HAP-1 (cell line): ENCODE measurements around the gene HDAC4.

Source experiments
- DNase-seq, 2 experiments: peaks; one replicate each; pipeline ENCODE4 v3.0.0-alpha.2; 2016 to 2020; ENCODE audit warnings: low spot score in 2 of 2
- H3K27me3 ChIP-seq: fragments of 250-450 bp; sonication (Bioruptor Pico); 2 replicates; pipeline ENCODE4 v1.5.1; 2020; ENCODE audit warnings: low read depth, mild to moderate bottlenecking, moderate library complexity
- H3K36me3 ChIP-seq: fragments of 250-450 bp; sonication (Bioruptor Pico); replicated peaks from 2 replicates; pipeline ENCODE4 v1.5.1; 2020; ENCODE audit warnings: mild to moderate bottlenecking
- H3K4me1 ChIP-seq: fragments of 250-450 bp; sonication (Bioruptor Pico); 2 replicates; pipeline ENCODE4 v1.5.1; 2020; ENCODE audit warnings: mild to moderate bottlenecking
- H3K4me3 ChIP-seq: fragments of 250-450 bp; sonication (Bioruptor Pico); 2 replicates; pipeline ENCODE4 v1.5.1; 2020; ENCODE audit warnings: mild to moderate bottlenecking, moderate library complexity
- H3K9me3 ChIP-seq: fragments of 250-450 bp; sonication (Bioruptor Pico); 2 replicates; pipeline ENCODE4 v1.5.1; 2020; ENCODE audit warnings: mild to moderate bottlenecking, moderate library complexity
- in situ Hi-C: fragments of 300-500 bp; cut with MboI; formaldehyde crosslinking; loops from 3 replicates; pipeline ENCODE4 v1.14.3; 2020; ENCODE audit warnings: low sequenced_read_pairs, inconsistent platforms, mixed read lengths

Gene HDAC4

GRCh38 chr2:239378918-239379640 lies 21.7 kb downstream of the HDAC4 start:
- Histone ChIP-seq H3K4me3 (no peak overlapping the region), H3K4me1 (peaks cover 22% of the 10 kb centered on the region), H3K9me3 (no peaks in the 10 kb centered on the region), H3K36me3 (no peaks in the 10 kb centered on the region), H3K27me3 (no peaks in the 10 kb centered on the region)
- in situ Hi-C loops = no loop called here
- no peak for DNase-seq

DNA sequence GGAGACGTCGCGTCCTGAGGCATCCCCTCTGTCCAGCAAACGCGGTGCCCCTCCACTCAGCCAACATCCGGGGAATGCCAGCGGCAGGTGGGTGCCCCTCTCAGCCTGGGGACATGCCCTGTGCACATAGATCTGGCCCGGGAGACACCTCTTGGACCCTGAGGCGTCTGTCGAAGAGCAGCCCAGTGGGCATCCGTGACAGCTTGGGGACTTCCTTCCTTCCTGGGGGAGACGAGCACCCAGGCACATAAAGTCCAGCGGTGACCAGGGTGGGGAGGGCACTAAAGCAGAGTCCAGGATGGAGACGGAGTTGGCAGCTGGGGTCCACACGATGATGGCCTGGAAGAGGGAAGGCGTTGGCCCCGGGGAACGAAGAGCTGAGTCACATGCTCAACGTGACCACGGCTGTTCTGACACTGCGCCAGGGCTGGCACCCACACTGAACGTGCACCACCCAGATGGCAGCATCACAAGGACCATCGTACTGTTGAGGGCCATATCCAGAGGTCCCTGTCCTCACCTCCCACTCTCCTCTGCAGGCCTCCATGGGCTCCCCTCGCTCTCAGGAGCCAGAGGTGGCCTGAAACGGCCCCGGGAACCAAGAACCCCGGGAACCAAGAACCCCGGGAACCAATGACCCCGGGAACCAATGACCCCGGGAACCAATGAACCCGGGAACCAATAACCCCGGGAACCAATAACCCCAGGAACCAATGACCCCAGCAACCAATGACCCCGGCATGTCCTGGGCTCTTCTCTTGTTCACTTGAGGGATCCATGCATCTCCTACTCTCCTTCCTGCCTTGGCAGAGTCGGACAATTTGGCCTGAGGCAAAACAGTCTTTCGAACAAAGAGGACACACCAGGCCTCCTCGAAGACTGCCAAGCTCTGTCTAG lies 22.6 kb downstream of the HDAC4 start:
- Histone ChIP-seq H3K36me3 (no peaks in the 10 kb centered on the region), H3K4me1 (peaks cover 22% of the 10 kb centered on the region), H3K9me3 (no peaks in the 10 kb centered on the region), H3K4me3 (no peak overlapping the region), H3K27me3 (no peaks in the 10 kb centered on the region)
- in situ Hi-C loops = no loop called here
- DNase-seq = no peak

- no peaks in the 10 kb centered on the region for H3K36me3 ChIP-seq
- DNase-seq = no peak
- no peak overlapping the region for H3K4me3 ChIP-seq
- H3K4me1 ChIP-seq = peaks cover 22% of the 10 kb centered on the region
- H3K9me3 ChIP-seq = no peaks in the 10 kb centered on the region
- in situ Hi-C loops = no loop called here
- no peaks in the 10 kb centered on the region for H3K27me3 ChIP-seq
Observed at GRCh38 chr2:239377591-239377990, 23.2 kb downstream of the HDAC4 start.

DNA sequence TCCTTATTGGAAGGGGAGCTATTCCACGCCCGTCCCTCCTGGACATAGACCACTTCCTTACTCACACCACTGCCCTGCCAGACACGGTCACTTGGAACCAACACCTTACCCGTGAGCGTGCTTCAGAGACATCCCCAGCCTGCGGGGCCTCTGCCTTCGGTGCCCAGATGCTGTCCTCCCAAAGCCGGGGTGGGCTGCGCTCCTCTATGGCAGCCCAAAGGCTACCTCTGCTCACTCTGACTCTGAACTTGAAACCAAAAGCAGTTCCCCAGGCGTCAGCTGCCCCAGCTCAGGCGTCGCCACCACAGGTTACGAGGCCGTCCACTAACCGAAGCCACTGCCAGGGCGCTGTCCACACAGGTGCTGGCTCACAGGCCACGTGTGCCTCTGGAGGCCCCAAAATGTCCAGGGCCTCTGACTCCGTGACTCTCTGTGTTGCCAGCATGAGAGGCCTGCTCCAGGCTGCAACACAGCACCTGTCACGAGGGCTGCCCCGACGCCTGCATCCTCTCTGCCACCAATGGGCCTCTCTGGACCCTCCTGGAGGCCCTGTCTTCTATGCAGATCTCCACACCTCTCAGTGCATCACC lies 23.8 kb downstream of the HDAC4 start:
- H3K4me1 ChIP-seq = peaks cover 18% of the 10 kb centered on the region
- no peaks in the 10 kb centered on the region for H3K9me3 ChIP-seq
- in situ Hi-C loops = no loop called here
- H3K4me3 ChIP-seq = no peak overlapping the region
- no peaks in the 10 kb centered on the region for H3K27me3 ChIP-seq
- no peak for DNase-seq
- no peaks in the 10 kb centered on the region for H3K36me3 ChIP-seq

DNA sequence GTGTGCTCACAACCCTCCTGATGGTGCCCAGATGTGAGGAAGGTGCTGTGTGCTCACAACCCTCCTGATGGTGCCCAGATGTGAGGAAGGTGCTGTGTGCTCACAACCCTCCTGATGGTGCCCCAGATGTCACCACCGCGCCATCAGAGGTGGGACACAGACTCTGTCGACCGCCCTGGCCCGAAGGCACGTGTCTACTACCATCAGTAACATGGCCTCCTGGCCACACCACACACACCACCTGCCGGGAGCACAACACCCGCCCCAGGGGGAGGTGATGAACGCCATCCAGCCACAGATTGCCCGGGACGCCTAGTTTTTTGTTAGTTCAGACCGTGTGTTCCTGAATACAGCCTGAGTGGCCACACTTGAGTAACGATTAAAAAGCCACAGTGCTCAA lies 24.5 kb downstream of the HDAC4 start:
- H3K4me3 ChIP-seq = no peak overlapping the region
- no peak for DNase-seq
- H3K36me3 ChIP-seq = no peaks in the 10 kb centered on the region
- H3K27me3 ChIP-seq = no peaks in the 10 kb centered on the region
- no peaks in the 10 kb centered on the region for H3K9me3 ChIP-seq
- H3K4me1 ChIP-seq = peaks cover 11% of the 10 kb centered on the region
- in situ Hi-C loops = no loop called here

GRCh38 chr2:239375278-239376061 lies 25.4 kb downstream of the HDAC4 start:
- Histone ChIP-seq H3K36me3 (no peaks in the 10 kb centered on the region), H3K4me3 (no peak overlapping the region), H3K4me1 (peaks cover 2% of the 10 kb centered on the region), H3K9me3 (no peaks in the 10 kb centered on the region), H3K27me3 (no peaks in the 10 kb centered on the region)
- DNase-seq = peak in 1 of 2 experiments; percentile 22
- in situ Hi-C loops = no loop called here

- H3K4me1 ChIP-seq = no peaks in the 10 kb centered on the region
- in situ Hi-C loops = no loop called here
- H3K36me3 ChIP-seq = no peaks in the 10 kb centered on the region
- H3K4me3 ChIP-seq = no peak overlapping the region
- no peaks in the 10 kb centered on the region for H3K27me3 ChIP-seq
- no peaks in the 10 kb centered on the region for H3K9me3 ChIP-seq
- no peak for DNase-seq
Observed at GRCh38 chr2:239374896-239375277, 25.9 kb downstream of the HDAC4 start.

DNA sequence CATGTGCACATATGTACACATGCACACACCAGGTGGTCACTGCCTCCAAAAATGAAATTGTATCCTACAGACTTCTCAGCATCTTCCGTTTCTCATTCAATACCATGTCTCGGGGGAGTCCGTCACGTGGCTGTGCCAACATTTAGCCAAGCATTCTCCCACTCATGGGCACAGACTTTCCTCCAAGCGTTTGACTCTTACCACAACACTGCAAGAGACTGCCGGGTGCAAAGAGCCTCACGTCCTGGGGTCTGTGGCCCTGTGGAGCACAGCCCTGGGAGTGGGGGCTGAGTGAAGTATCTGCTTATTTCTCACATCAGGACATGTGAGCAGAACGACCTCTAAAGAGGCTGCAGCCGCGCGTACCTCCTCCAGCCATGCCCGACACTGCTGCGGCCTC lies 28.0 kb downstream of the HDAC4 start:
- H3K4me3 ChIP-seq = no peak overlapping the region
- DNase-seq = no peak
- H3K4me1 ChIP-seq = no peaks in the 10 kb centered on the region
- no peaks in the 10 kb centered on the region for H3K36me3 ChIP-seq
- H3K9me3 ChIP-seq = no peaks in the 10 kb centered on the region
- in situ Hi-C loops = no loop called here
- H3K27me3 ChIP-seq = no peaks in the 10 kb centered on the region

GRCh38 chr2:239371726-239372686 lies 28.8 kb downstream of the HDAC4 start:
- in situ Hi-C loops = no loop called here
- H3K9me3 ChIP-seq = no peaks in the 10 kb centered on the region
- H3K4me1 ChIP-seq = no peaks in the 10 kb centered on the region
- no peak for DNase-seq
- H3K4me3 ChIP-seq = no peak overlapping the region
- H3K36me3 ChIP-seq = no peaks in the 10 kb centered on the region
- H3K27me3 ChIP-seq = no peaks in the 10 kb centered on the region

- no peak for DNase-seq
- Histone ChIP-seq H3K4me1 (no peaks in the 10 kb centered on the region), H3K4me3 (no peak overlapping the region), H3K27me3 (no peaks in the 10 kb centered on the region), H3K9me3 (no peaks in the 10 kb centered on the region), H3K36me3 (no peaks in the 10 kb centered on the region)
- in situ Hi-C loops = no loop called here
Observed at GRCh38 chr2:239370876-239371725, 29.7 kb downstream of the HDAC4 start.

GRCh38 chr2:239370403-239370802 lies 30.4 kb downstream of the HDAC4 start:
- Histone ChIP-seq H3K4me1 (no peaks in the 10 kb centered on the region), H3K4me3 (no peak overlapping the region), H3K9me3 (no peaks in the 10 kb centered on the region), H3K27me3 (no peaks in the 10 kb centered on the region), H3K36me3 (no peaks in the 10 kb centered on the region)
- in situ Hi-C loops = no loop called here
- no peak for DNase-seq

GRCh38 chr2:239369631-239370161 lies 31.1 kb downstream of the HDAC4 start:
- H3K4me1 ChIP-seq = no peaks in the 10 kb centered on the region
- H3K36me3 ChIP-seq = no peaks in the 10 kb centered on the region
- no peaks in the 10 kb centered on the region for H3K27me3 ChIP-seq
- in situ Hi-C loops = no loop called here
- no peak for DNase-seq
- H3K9me3 ChIP-seq = no peaks in the 10 kb centered on the region
- H3K4me3 ChIP-seq = no peak overlapping the region
